Measurements from ENCODE around the gene C10orf71.

The C10orf71 gene

DNA sequence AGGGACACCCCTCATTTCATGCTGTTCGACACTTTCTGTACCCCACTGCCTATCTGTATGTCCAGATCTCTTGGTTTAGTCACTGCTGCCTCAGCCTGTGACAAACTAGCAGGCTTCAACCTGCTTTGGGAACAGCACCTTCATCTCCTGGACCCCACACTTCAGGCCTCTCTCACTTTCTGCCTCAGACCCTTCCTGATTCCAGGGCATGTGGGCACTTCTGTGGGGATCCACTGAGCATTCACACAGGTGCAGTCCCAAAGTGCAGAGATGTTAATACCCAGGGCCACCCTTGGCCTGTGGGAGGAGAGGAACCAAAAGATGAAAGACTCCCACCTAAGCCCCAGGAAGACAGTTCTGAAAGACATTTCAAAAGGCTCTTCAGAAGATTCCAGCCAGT is 29.4 kb upstream of the C10orf71 start:
- TF ChIP-seq, protein P1, sequence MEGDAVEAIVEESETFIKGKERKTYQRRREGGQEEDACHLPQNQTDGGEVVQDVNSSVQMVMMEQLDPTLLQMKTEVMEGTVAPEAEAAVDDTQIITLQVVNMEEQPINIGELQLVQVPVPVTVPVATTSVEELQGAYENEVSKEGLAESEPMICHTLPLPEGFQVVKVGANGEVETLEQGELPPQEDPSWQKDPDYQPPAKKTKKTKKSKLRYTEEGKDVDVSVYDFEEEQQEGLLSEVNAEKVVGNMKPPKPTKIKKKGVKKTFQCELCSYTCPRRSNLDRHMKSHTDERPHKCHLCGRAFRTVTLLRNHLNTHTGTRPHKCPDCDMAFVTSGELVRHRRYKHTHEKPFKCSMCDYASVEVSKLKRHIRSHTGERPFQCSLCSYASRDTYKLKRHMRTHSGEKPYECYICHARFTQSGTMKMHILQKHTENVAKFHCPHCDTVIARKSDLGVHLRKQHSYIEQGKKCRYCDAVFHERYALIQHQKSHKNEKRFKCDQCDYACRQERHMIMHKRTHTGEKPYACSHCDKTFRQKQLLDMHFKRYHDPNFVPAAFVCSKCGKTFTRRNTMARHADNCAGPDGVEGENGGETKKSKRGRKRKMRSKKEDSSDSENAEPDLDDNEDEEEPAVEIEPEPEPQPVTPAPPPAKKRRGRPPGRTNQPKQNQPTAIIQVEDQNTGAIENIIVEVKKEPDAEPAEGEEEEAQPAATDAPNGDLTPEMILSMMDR (IDR thresholded peaks at IDR 0.05; ENCODE audit: insufficient read depth, low read length, poor library complexity, severe bottlenecking) = no peak

DNA sequence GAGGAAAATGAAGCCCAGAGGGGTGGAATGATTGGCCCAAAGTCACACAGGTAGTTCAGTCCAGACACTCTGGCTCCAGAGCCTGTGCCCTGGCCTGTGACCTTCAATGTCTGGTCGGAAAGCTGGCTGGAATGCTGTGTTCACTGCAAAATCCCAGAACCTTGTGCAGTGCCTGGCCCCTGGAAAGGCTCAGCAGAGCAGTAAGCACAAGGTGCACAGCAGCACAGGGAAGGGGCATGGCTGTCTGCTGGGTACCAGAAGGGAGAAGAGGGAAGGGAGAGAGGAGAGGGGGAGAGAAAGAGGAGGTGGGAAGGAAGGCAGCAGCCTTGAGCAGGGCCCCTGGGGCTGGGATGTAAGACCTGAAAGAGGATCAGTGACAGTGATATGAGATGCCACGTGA is 28.4 kb upstream of the C10orf71 start:
- Histone ChIP-seq H3K4me3 (replicated peaks; ENCODE audit: low read depth, low read length) (no peak overlapping the region), H3K27me3 (replicated peaks; ENCODE audit: control insufficient read depth, insufficient read depth, low read length) (no peaks in the 10 kb centered on the region; the same call in 1 of the 2 replicates), H3K36me3 (ENCODE audit: control insufficient read depth, insufficient read depth, low read length) (no peaks in the 10 kb centered on the region)
- no peak for DNase-seq (ENCODE audit: extremely low read depth, insufficient read length)
- TF ChIP-seq, protein P1 (IDR thresholded peaks at IDR 0.05; ENCODE audit: insufficient read depth, low read length, poor library complexity, severe bottlenecking) = no peak

More for the DNA sequence above, 29.4 kb upstream of the C10orf71 start:
- H3K36me3 ChIP-seq (ENCODE audit: control insufficient read depth, insufficient read depth, low read length) = no peaks in the 10 kb centered on the region
- H3K27me3 ChIP-seq (replicated peaks; ENCODE audit: control insufficient read depth, insufficient read depth, low read length) = no peaks in the 10 kb centered on the region; the same call in 1 of the 2 replicates
- H3K4me3 ChIP-seq (replicated peaks; ENCODE audit: low read depth, low read length) = no peak overlapping the region
- DNase-seq (ENCODE audit: extremely low read depth, insufficient read length) = no peak

DNA sequence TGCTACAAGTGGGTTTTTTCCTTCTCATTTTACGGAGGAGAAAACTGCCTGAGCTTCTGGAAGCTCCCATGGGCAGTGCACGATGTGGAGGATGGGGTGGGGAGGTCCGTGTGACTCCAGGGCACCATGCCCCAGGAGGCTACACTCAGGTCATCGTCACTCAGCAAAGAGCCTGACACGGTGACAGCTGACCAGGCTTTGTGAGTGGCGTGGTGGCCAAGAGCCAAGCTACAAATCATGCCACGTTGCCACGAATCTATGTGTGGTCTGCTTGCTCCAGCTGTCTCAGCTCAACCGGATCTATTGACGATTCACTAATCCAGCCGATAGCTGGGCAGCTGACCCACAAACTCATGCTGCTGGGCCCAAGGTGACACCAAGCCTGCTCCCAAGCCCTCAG is 27.6 kb upstream of the C10orf71 start:
- TF ChIP-seq, protein P1 (IDR thresholded peaks at IDR 0.05; ENCODE audit: insufficient read depth, low read length, poor library complexity, severe bottlenecking) = no peak
- no peaks in the 10 kb centered on the region; the same call in 1 of the 2 replicates for H3K27me3 ChIP-seq (replicated peaks; ENCODE audit: control insufficient read depth, insufficient read depth, low read length)

DNA sequence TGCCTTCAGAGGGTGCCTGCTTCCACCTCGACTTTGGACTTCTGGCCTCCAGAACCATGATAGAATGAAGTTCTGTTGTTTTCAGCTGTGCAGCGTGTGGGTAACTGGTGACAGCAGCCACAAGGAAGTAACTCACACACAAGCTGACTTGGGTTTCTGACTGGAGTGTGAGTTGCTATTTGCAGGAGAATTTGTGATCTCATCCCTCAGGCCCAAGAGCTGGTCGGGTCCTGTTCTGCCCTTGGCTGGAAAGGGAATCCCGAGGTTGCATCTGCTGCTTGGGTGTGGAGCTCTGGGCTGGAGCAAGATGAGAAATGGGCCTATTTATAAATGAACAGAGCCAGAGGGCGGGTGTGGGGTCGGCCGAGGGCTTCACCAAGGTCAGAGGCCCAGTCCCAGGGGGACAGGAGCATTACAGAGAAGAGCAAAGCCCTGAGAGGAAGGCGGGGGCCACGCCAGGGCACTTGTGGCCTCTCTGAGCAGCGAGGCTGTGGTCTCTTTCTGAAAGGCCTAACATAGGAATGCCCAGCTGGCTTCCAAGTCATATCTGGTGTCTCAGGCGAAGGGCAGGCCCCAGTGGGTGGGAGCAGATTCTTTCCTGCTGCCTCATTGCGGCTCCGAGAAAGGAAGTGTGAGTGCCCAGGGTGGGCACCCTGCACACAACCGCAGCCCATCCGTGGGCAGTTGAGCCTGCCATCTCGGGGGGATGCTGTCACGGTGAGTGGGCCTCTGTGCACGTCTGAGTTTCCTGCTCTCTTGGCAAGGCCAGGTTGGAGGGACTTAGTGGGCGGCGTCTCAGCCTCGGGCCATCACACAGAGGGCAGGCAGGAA is 26.5 kb upstream of the C10orf71 start:
- H3K36me3 ChIP-seq (ENCODE audit: control insufficient read depth, insufficient read depth, low read length) = no peaks in the 10 kb centered on the region
- H3K4me3 ChIP-seq (replicated peaks; ENCODE audit: low read depth, low read length) = no peak overlapping the region
- no peaks in the 10 kb centered on the region; the same call in 1 of the 2 replicates for H3K27me3 ChIP-seq (replicated peaks; ENCODE audit: control insufficient read depth, insufficient read depth, low read length)
- DNase-seq (ENCODE audit: extremely low read depth, insufficient read length) = no peak
- TF ChIP-seq, protein P1 (IDR thresholded peaks at IDR 0.05; ENCODE audit: insufficient read depth, low read length, poor library complexity, severe bottlenecking) = no peak

More for the DNA sequence above, 27.6 kb upstream of the C10orf71 start:
- Histone ChIP-seq H3K36me3 (ENCODE audit: control insufficient read depth, insufficient read depth, low read length) (no peaks in the 10 kb centered on the region), H3K4me3 (replicated peaks; ENCODE audit: low read depth, low read length) (no peak overlapping the region)
- DNase-seq (ENCODE audit: extremely low read depth, insufficient read length) = no peak

DNA sequence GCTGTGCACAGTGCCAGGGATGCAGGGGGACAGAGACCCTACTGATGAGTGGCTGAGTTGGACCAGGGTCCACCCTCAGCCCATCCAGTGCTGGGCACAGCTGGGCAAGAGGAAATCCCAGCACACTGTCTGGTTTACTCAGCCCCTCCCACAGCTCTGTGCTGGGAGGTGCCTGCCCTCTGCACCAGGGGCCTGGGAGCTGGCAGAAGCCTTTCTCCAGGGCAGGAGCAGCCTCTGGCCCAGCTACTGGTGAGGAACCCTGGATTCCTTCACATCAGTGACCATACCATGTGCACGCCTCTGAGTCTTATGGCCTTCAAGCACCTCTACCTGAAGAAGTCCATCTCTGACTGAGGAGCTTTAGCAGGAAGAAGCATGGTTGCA is 25.9 kb upstream of the C10orf71 start:
- Histone ChIP-seq H3K4me3 (replicated peaks; ENCODE audit: low read depth, low read length) (no peak overlapping the region), H3K27me3 (replicated peaks; ENCODE audit: control insufficient read depth, insufficient read depth, low read length) (no peaks in the 10 kb centered on the region; the same call in 1 of the 2 replicates), H3K36me3 (ENCODE audit: control insufficient read depth, insufficient read depth, low read length) (no peaks in the 10 kb centered on the region)
- TF ChIP-seq, protein P1 (IDR thresholded peaks at IDR 0.05; ENCODE audit: insufficient read depth, low read length, poor library complexity, severe bottlenecking) = no peak
- no peak for DNase-seq (ENCODE audit: extremely low read depth, insufficient read length)

All from GM06990 (cell line).